ENCODE results near the gene PPEF2. TPM values are rescaled to one million over a fixed set of nuclear protein-coding genes. Genes with fewer than 3 reads are reported as not detected.
A peak's percentile ranks its signal among the peaks of the same experiment; 100 is the strongest.
"Not testable (repeated sequence)": the region's sequence is repeated elsewhere in the genome, so short reads cannot be mapped to it uniquely, and the experiment has no call there.

The PPEF2 gene
- total RNA-seq, 2 donors from 2014 or later = not detected

- intact Hi-C loops (cut with DNase I) = loop anchor here (5.0 kb wide), 1 partner anchor 43 kb away; no protein-coding TSS in a partner anchor
These were observed 37.8 kb upstream of the PPEF2 start for GRCh38 chr4:75939890-75940691.

DNA sequence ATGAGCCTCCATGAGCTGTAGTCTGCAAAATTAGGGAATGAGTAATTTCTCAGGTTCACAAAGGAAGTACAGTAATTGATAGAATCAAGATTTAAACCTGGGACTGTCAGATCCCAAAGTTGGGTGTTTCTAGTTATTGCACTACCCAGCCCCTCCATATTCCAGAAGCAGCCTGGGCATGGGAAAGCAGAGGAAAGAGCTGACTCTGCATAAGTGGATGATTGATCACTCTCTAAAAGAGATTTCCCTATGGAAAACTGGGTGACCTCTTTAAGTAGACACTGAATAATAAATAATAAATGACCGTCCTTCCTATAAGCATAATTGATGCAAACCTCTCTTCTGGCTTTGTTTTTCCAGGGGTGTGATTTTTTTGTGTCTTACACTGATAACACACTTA is 33.4 kb upstream of the PPEF2 start:
- intact Hi-C loops (cut with DNase I) = no loop called here
- no peak for TF ChIP-seq POLR2AphosphoS5 (IDR thresholded peaks at IDR 0.05)
- TF ChIP-seq POLR2A (IDR thresholded peaks at IDR 0.05) = no peak
- no peak for TF ChIP-seq CTCF (IDR thresholded peaks at IDR 0.05)
- WGBS = 83% methylated on average over 1 of the region's 1 CpG

More at GRCh38 chr4:75939890-75940691, 37.8 kb upstream of the PPEF2 start:
- Histone ChIP-seq H3K27me3 (replicated peaks; ENCODE audit: insufficient read depth) (no peaks in the 10 kb centered on the region), H3K4me1 (replicated peaks) (no peaks in the 10 kb centered on the region), H3K9me3 (no peaks in the 10 kb centered on the region), H3K4me3 (peak overlapping the region; percentile 80 to 89), H3K36me3 (no peaks in the 10 kb centered on the region), H3K27ac (peak overlapping the region; percentile 81 to 92)
- DNase-seq (ENCODE audit: low spot score) = peak; percentile 53
- TF ChIP-seq POLR2AphosphoS5 (IDR thresholded peaks at IDR 0.05) (peak; percentile 6), CTCF (IDR thresholded peaks at IDR 0.05) (no peak)
- under 1% methylated on average over 62 of the region's 67 CpGs for WGBS

GRCh38 chr4:75930152-75930551 is 27.9 kb upstream of the PPEF2 start:
- TF ChIP-seq CTCF (IDR thresholded peaks at IDR 0.05) (no peak), POLR2AphosphoS5 (IDR thresholded peaks at IDR 0.05) (no peak), POLR2A (IDR thresholded peaks at IDR 0.05) (no peak)
- Histone ChIP-seq H3K27me3 (replicated peaks; ENCODE audit: insufficient read depth) (no peaks in the 10 kb centered on the region), H3K4me1 (replicated peaks) (no peaks in the 10 kb centered on the region), H3K27ac (no peak overlapping the region), H3K4me3 (no peak overlapping the region), H3K36me3 (peaks cover 0 to 3% of the 10 kb centered on the region in 2 donors), H3K9me3 (no peaks in the 10 kb centered on the region)
- intact Hi-C loops (cut with DNase I) = no loop called here
- no peak for DNase-seq (ENCODE audit: low spot score)
- WGBS = 96% methylated on average over 3 of the region's 3 CpGs

More for the DNA sequence above, 33.4 kb upstream of the PPEF2 start:
- Histone ChIP-seq H3K27me3 (replicated peaks; ENCODE audit: insufficient read depth) (no peaks in the 10 kb centered on the region), H3K36me3 (no peaks in the 10 kb centered on the region), H3K4me1 (replicated peaks) (no peaks in the 10 kb centered on the region), H3K27ac (no peak overlapping the region), H3K4me3 (no peak overlapping the region), H3K9me3 (no peaks in the 10 kb centered on the region)
- no peak for DNase-seq (ENCODE audit: low spot score)

- H3K27ac ChIP-seq; intact Hi-C loops (cut with DNase I); H3K27me3 ChIP-seq (replicated peaks; ENCODE audit: insufficient read depth); H3K4me3 ChIP-seq; H3K4me1 ChIP-seq (replicated peaks); DNase-seq (ENCODE audit: low spot score); H3K9me3 ChIP-seq; H3K36me3 ChIP-seq: not testable (repeated sequence)
- 89% methylated on average over 11 of the region's 11 CpGs for WGBS
These were observed 22.7 kb upstream of the PPEF2 start for GRCh38 chr4:75924916-75925315.

GRCh38 chr4:75924309-75924827 is 22.1 kb upstream of the PPEF2 start:
- Histone ChIP-seq H3K4me3 (no peak overlapping the region), H3K4me1 (replicated peaks) (peaks cover 4% of the 10 kb centered on the region), H3K27ac (no peak overlapping the region), H3K27me3 (replicated peaks; ENCODE audit: insufficient read depth) (no peaks in the 10 kb centered on the region), H3K36me3 (peaks cover 0 to 3% of the 10 kb centered on the region in 2 donors), H3K9me3 (no peaks in the 10 kb centered on the region)
- 62% methylated on average over 5 of the region's 5 CpGs for WGBS
- DNase-seq (ENCODE audit: low spot score) = no peak
- intact Hi-C loops (cut with DNase I) = no loop called here
- TF ChIP-seq POLR2AphosphoS5 (IDR thresholded peaks at IDR 0.05) (no peak), POLR2A (IDR thresholded peaks at IDR 0.05) (no peak), CTCF (IDR thresholded peaks at IDR 0.05) (no peak)
